GM12878 (cell line): ENCODE results near the gene SLC2A3. TPM values are rescaled to one million over a fixed set of nuclear protein-coding genes. Genes with fewer than 3 reads are reported as not detected.
"Not testable (repeated sequence)": the region's sequence is repeated elsewhere in the genome, so short reads cannot be mapped to it uniquely, and the experiment has no call there.

Experiments used
- ATAC-seq: fragments of 200-7000 bp; cut with Tn5 transposase; 3 replicates; pipeline ENCODE4 v1.9.1; 2020; ENCODE audit warnings: mild to moderate bottlenecking, moderate library complexity
- BruUV-seq: library from RNA; stranded (reverse); fragments of 400-500 nt; replicated peaks from 2 replicates; lab custom pipeline; 2021; lab: Mats Ljungman, UMichigan
- CTCF ChIA-PET: fragments of 300-600 bp; sonication (Branson Sonifier 250); formaldehyde crosslinking; extraction: SDS; loops from one replicate; lab custom pipeline; 2021; ENCODE audit warnings: inconsistent platforms; lab: Yijun Ruan, JAX
- POLR2A ChIA-PET: fragments of 350-600 bp; formaldehyde crosslinking; extraction: SDS; loops from one replicate; lab custom pipeline; 2021; ENCODE audit warnings: inconsistent platforms; lab: Charles Lee
- RAD21 ChIA-PET: fragments of 300-600 bp; sonication (Branson Sonifier 250); formaldehyde crosslinking; loops from one replicate; lab custom pipeline; 2023; ENCODE audit warnings: antibody characterized with exemption; ENCODE audit not compliant: unreplicated experiment; lab: Charles Lee
- SMC1A ChIA-PET: fragments of 300-600 bp; sonication (Branson Sonifier 250); formaldehyde crosslinking; loops from one replicate; lab custom pipeline; 2023; ENCODE audit not compliant: unreplicated experiment, uncharacterized antibody; lab: Charles Lee
- DNase-seq: peaks from one replicate; pipeline ENCODE4 v3.0.0-alpha.2; 2011; ENCODE audit warnings: low read depth, low spot score
- FAIRE-seq: peaks from 3 replicates; lab custom pipeline; 2011; peaks lifted over from hg19 to GRCh38; lab: Jason Lieb, UNC
- H2AFZ ChIP-seq: 2 replicates; pipeline ENCODE4 v1.6.0; 2011; ENCODE audit warnings: low read depth, low read length, control low read depth; ENCODE audit not compliant: control insufficient read depth
- H3K27ac ChIP-seq: 2 replicates; pipeline ENCODE4 v1.5.1; 2011; ENCODE audit warnings: control low read depth; ENCODE audit not compliant: control insufficient read depth, insufficient read depth
- H3K27me3 ChIP-seq, 2 experiments: replicated peaks in 1 of 2; 2 replicates each; pipeline versions ENCODE4 v1.6.0 to v1.6.1; 2011; ENCODE audit warnings: low read length in 1 of 2; ENCODE audit not compliant: control insufficient read depth in 2 of 2, insufficient read depth in 2 of 2
- H3K36me3 ChIP-seq, 2 experiments: 2 replicates each; pipeline ENCODE4 v1.5.1; 2011; ENCODE audit warnings: low read length in 1 of 2; ENCODE audit not compliant: control insufficient read depth in 2 of 2, insufficient read depth in 2 of 2
- H3K4me1 ChIP-seq: 2 replicates; pipeline ENCODE4 v1.6.1; 2011; ENCODE audit warnings: mild to moderate bottlenecking, low read length, moderate library complexity, mixed read lengths; ENCODE audit not compliant: control insufficient read depth, insufficient read depth
- H3K4me2 ChIP-seq: 2 replicates; pipeline ENCODE4 v1.6.0; 2011; ENCODE audit warnings: control low read depth; ENCODE audit not compliant: control insufficient read depth, insufficient read depth
- H3K4me3 ChIP-seq: fragments of 200-600 bp; sonication (generic); 2 replicates; pipeline ENCODE4 v1.5.1; 2016
- H3K79me2 ChIP-seq: 2 replicates; pipeline ENCODE4 v1.6.0; 2011; ENCODE audit warnings: low read length; ENCODE audit not compliant: control insufficient read depth, insufficient read depth
- H3K9ac ChIP-seq: 2 replicates; pipeline ENCODE4 v1.8.0; 2011; ENCODE audit warnings: low read length, control low read depth, mixed read lengths; ENCODE audit not compliant: control insufficient read depth, insufficient read depth
- H3K9me3 ChIP-seq: replicated peaks from 3 replicates; pipeline ENCODE4 v1.5.1; 2011; ENCODE audit warnings: mild to moderate bottlenecking, low read length; ENCODE audit not compliant: control insufficient read depth, insufficient read depth
- H4K20me1 ChIP-seq: 2 replicates; pipeline ENCODE4 v1.6.0; 2011; ENCODE audit not compliant: control insufficient read depth, insufficient read depth
- BMI1 ChIP-seq: fragments of 450-650 bp; IDR thresholded peaks from 2 replicates; pipeline ENCODE4 v1.6.1; 2016; ENCODE audit warnings: mild to moderate bottlenecking, moderate library complexity, borderline replicate concordance
- IRF4 ChIP-seq: IDR thresholded peaks from 2 replicates; pipeline ENCODE4 v1.6.1; 2011; ENCODE audit warnings: low read depth, low read length
- NBN ChIP-seq: fragments of 450-650 bp; IDR thresholded peaks from 2 replicates; pipeline ENCODE4 v1.6.1; 2016
- RFX5 ChIP-seq: IDR thresholded peaks from 2 replicates; pipeline ENCODE4 v1.6.1; 2011; ENCODE audit warnings: low read depth, low read length, improper control_type of control experiment
- ZBTB4 ChIP-seq: fragments of 450-650 bp; formaldehyde crosslinking; IDR thresholded peaks from 2 replicates; pipeline ENCODE4 v1.4.0; 2022; ENCODE audit warnings: mild to moderate bottlenecking, moderate library complexity
- ZSCAN29 ChIP-seq: fragments of 450-650 bp; IDR thresholded peaks from 2 replicates; pipeline ENCODE4 v1.6.1; 2017; ENCODE audit warnings: mild to moderate bottlenecking, moderate library complexity
- WGBS: methylation state at CpG from one replicate; pipeline ENCODE4 v1.1.6; 2016; ENCODE audit warnings: low lambda C conversion rate; ENCODE audit not compliant: insufficient replicate concordance, insufficient coverage; ENCODE audit errors: missing lambda C conversion rate; 5-methylcytosine and 5-hydroxymethylcytosine counted together
- in situ Hi-C: fragments of 300-500 bp; cut with MboI; formaldehyde crosslinking; loops from 9 replicates; pipeline ENCODE4 v1.14.3; 2018; ENCODE audit warnings: mixed read lengths
- intact Hi-C: fragments of 100-400 bp; cut with micrococcal nuclease; formaldehyde crosslinking; loops from one replicate; pipeline ENCODE4 v1.14.2; 2022; ENCODE audit not compliant: unreplicated experiment
- polyA plus RNA-seq, 11 experiments: library from polyadenylated mRNA; depleted of rRNA in 4 of 11; unstranded in 6 of 11; stranded (reverse) in 5 of 11; fragments of >200 nt; fragmentation: Nextera tagmentation in 4 of 11; fragmentation: Illumina TruSeq in 1 of 11; extraction: Ambion mirVana in 4 of 11; extraction: Trizol in 1 of 11; gene quantifications; 1 replicate in 1 of 11; 2 replicates in 10 of 11; pipeline versions ENCODE4 v1.2.1 to v1.2.3, GENCODE V29; 2011 to 2016; ENCODE audit warnings: inconsistent platforms in 2 of 11, missing spikeins in 2 of 11, low read depth in 1 of 11
- total RNA-seq, 4 experiments: library from RNA; depleted of rRNA in 3 of 4; stranded (reverse); fragments of >200 nt in 3 of 4; fragmentation: Illumina TruSeq in 1 of 4; extraction: Trizol in 1 of 4; gene quantifications; 2 replicates each; pipeline versions ENCODE4 v1.2.1 to v1.2.3, GENCODE V29; 2013 to 2021
- TF ChIP-seq, protein P1 (sequence below): fragments of 450-650 bp; IDR thresholded peaks from 2 replicates; pipeline ENCODE4 v1.6.1; 2016; ENCODE audit warnings: mild to moderate bottlenecking, moderate library complexity, borderline replicate concordance

Gene SLC2A3
- total and polyA plus RNA-seq, 10 of the 15 experiments (the other 5 are each of a cell fraction or from before 2014, with no cell fraction given): 6.5 to 66.3 (median 11.2) TPM

GRCh38 chr12:7966563-7966962 lies 30.6 kb upstream of the SLC2A3 start (continued):
- no peak for TF ChIP-seq ZBTB4 (CRISPR knock-in tag)
- TF ChIP-seq NBN: no peak
- TF ChIP-seq, protein P1, sequence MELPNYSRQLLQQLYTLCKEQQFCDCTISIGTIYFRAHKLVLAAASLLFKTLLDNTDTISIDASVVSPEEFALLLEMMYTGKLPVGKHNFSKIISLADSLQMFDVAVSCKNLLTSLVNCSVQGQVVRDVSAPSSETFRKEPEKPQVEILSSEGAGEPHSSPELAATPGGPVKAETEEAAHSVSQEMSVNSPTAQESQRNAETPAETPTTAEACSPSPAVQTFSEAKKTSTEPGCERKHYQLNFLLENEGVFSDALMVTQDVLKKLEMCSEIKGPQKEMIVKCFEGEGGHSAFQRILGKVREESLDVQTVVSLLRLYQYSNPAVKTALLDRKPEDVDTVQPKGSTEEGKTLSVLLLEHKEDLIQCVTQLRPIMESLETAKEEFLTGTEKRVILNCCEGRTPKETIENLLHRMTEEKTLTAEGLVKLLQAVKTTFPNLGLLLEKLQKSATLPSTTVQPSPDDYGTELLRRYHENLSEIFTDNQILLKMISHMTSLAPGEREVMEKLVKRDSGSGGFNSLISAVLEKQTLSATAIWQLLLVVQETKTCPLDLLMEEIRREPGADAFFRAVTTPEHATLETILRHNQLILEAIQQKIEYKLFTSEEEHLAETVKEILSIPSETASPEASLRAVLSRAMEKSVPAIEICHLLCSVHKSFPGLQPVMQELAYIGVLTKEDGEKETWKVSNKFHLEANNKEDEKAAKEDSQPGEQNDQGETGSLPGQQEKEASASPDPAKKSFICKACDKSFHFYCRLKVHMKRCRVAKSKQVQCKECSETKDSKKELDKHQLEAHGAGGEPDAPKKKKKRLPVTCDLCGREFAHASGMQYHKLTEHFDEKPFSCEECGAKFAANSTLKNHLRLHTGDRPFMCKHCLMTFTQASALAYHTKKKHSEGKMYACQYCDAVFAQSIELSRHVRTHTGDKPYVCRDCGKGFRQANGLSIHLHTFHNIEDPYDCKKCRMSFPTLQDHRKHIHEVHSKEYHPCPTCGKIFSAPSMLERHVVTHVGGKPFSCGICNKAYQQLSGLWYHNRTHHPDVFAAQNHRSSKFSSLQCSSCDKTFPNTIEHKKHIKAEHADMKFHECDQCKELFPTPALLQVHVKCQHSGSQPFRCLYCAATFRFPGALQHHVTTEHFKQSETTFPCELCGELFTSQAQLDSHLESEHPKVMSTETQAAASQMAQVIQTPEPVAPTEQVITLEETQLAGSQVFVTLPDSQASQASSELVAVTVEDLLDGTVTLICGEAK: no peak
- TF ChIP-seq BMI1: no peak
- TF ChIP-seq RFX5: no peak
- no peak for TF ChIP-seq IRF4
- no peak for TF ChIP-seq ZSCAN29

DNA sequence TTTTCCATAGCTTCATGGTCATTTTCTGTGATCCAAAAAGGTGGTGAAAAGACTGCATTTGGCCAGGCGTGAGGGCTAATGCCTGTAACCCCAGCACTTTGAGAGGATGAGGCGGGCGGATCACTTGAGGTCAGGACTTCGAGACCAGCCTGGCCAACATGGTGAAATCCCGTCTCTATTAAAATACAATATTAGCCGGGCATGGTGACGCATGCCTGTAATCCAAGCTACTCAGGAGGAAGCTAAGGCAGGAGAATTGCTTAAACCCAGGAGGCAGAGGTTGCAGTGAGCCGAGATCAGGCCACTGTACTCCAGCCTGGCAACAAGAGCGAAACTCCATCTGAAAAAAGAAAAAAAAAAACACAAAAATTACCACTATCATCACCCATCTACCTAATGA lies 28.7 kb upstream of the SLC2A3 start:
- CTCF ChIA-PET: interaction anchor here (9.5 kb wide), 1 partner anchor 30 kb away, joined by 191 read pairs; the partner anchor contains the start of gene SLC2A3
- ATAC-seq, H3K4me3 ChIP-seq, FAIRE-seq, DNase-seq, H3K9me3 ChIP-seq, H3K9ac ChIP-seq, H3K27me3 ChIP-seq, H3K36me3 ChIP-seq, H3K4me2 ChIP-seq, intact Hi-C loops, H2AFZ ChIP-seq, H4K20me1 ChIP-seq, BruUV-seq, H3K27ac ChIP-seq, H3K4me1 ChIP-seq: not testable (repeated sequence)
- in situ Hi-C loops: loop anchor here (5.0 kb wide), 1 partner anchor 32 kb away; no protein-coding TSS in a partner anchor
- SMC1A ChIA-PET: interaction anchor here (0.6 to 13.2 kb wide), 3 partner anchors 28 to 101 kb away, joined by 3 to 215 read pairs (median 3); partner anchors contain the start of gene SLC2A3
- POLR2A ChIA-PET: interaction anchor here (0.6 to 7.5 kb wide), 2 partner anchors 29 to 63 kb away, joined by 4 to 180 read pairs; partner anchors contain the start of gene SLC2A3
- 93% methylated on average over 9 of the region's 9 CpGs for WGBS
- RAD21 ChIA-PET: interaction anchor here (6.9 kb wide), 1 partner anchor 29 kb away, joined by 169 read pairs; the partner anchor contains the start of gene SLC2A3
- H3K79me2 ChIP-seq: peaks cover 12% of the 10 kb centered on the region
